ENCODE data around the gene TGFB3. TPM values are rescaled to one million over a fixed set of nuclear protein-coding genes. Genes with fewer than 3 reads are reported as not detected.
"Not testable (repeated sequence)": the region's sequence is repeated elsewhere in the genome, so short reads cannot be mapped to it uniquely, and the experiment has no call there.

Gene TGFB3
- 0.65 and 2.9 TPM in 2 replicates for total RNA-seq (2014; rRNA removed; shearing (Covaris generic))

GRCh38 chr14:75981426-75982265, at the start of gene TGFB3:
TGFB3 (minus strand) TSS chr14:75981995; CDS start chr14:75980893, 1,102 bp downstream.
- DNase-seq (ENCODE audit: low spot score), result peak; percentile 45

GRCh38 chr14:76024211-76024907, 42.6 kb upstream of the TGFB3 start:
- DNase-seq (ENCODE audit: low spot score), result no peak

- no peak for DNase-seq (ENCODE audit: low spot score)
Observed at GRCh38 chr14:76023757-76024156, 42.0 kb upstream of the TGFB3 start.

- DNase-seq (ENCODE audit: low spot score), result no peak
Observed at GRCh38 chr14:76022991-76023390, 41.2 kb upstream of the TGFB3 start.

- DNase-seq (ENCODE audit: low spot score), result no peak
Observed at GRCh38 chr14:76019676-76020075, 37.9 kb upstream of the TGFB3 start.

- DNase-seq (ENCODE audit: low spot score), result no peak
Observed at GRCh38 chr14:76015668-76016067, 33.9 kb upstream of the TGFB3 start.

- DNase-seq (ENCODE audit: low spot score), result no peak
Observed at GRCh38 chr14:76015191-76015590, 33.4 kb upstream of the TGFB3 start.

GRCh38 chr14:76012354-76012753, 30.6 kb upstream of the TGFB3 start:
- DNase-seq (ENCODE audit: low spot score), result no peak

- no peak for DNase-seq (ENCODE audit: low spot score)
Observed at GRCh38 chr14:76011930-76012329, 30.1 kb upstream of the TGFB3 start.

GRCh38 chr14:76009627-76010026, 27.8 kb upstream of the TGFB3 start:
- not testable (repeated sequence) for DNase-seq (ENCODE audit: low spot score)

GRCh38 chr14:76007852-76008251, 26.1 kb upstream of the TGFB3 start:
- no peak for DNase-seq (ENCODE audit: low spot score)

- DNase-seq (ENCODE audit: low spot score), result no peak
Observed at GRCh38 chr14:76007379-76007778, 25.6 kb upstream of the TGFB3 start.

GRCh38 chr14:76006253-76006652, 24.5 kb upstream of the TGFB3 start:
- no peak for DNase-seq (ENCODE audit: low spot score)

- DNase-seq (ENCODE audit: low spot score), result no peak
Observed at GRCh38 chr14:76002383-76002782, 20.6 kb upstream of the TGFB3 start.

- DNase-seq (ENCODE audit: low spot score), result no peak
Observed at GRCh38 chr14:75999511-76000190, 17.9 kb upstream of the TGFB3 start.

GRCh38 chr14:75996488-75996887, 14.7 kb upstream of the TGFB3 start:
- DNase-seq (ENCODE audit: low spot score), result no peak

GRCh38 chr14:75995372-75996041, 13.7 kb upstream of the TGFB3 start:
- no peak for DNase-seq (ENCODE audit: low spot score)

- DNase-seq (ENCODE audit: low spot score), result no peak
Observed at GRCh38 chr14:75993567-75994041, 11.8 kb upstream of the TGFB3 start.

- no peak for DNase-seq (ENCODE audit: low spot score)
Observed at GRCh38 chr14:75991753-75992152, 10.0 kb upstream of the TGFB3 start.

GRCh38 chr14:75990297-75990696, 8.5 kb upstream of the TGFB3 start:
- no peak for DNase-seq (ENCODE audit: low spot score)

GRCh38 chr14:75989134-75989533, 7.3 kb upstream of the TGFB3 start:
- peak; percentile 60 for DNase-seq (ENCODE audit: low spot score)
